Lung (tissue), 12 donors: ENCODE measurements around the gene SSC5D. TPM values are rescaled to one million over a fixed set of nuclear protein-coding genes. Genes with fewer than 3 reads are reported as not detected.
"Not testable (repeated sequence)": the region's sequence is repeated elsewhere in the genome, so short reads cannot be mapped to it uniquely, and the experiment has no call there.

Source experiments
- ATAC-seq: fragments of 200-7000 bp; cut with Tn5 transposase; one replicate; pipeline ENCODE4 v1.9.1; 2020; ENCODE audit warnings: moderate number of reproducible peaks; ENCODE audit not compliant: insufficient read depth, low FRiP score
- DNase-seq, 3 donors: peaks; one replicate each; pipeline ENCODE4 v3.0.0-alpha.2; 2013 to 2017
- H3K27ac ChIP-seq, 2 donors: one replicate each; pipeline ENCODE4 v1.5.1; 2013; ENCODE audit warnings: mild to moderate bottlenecking in 2 of 2, moderate library complexity in 2 of 2, control low read depth in 1 of 2, inconsistent platforms in 1 of 2, low read depth in 1 of 2, low read length in 1 of 2
- H3K27me3 ChIP-seq, 3 donors: one replicate each; pipeline ENCODE4 v1.5.1; 2013; ENCODE audit warnings: low read length in 2 of 3; ENCODE audit not compliant: control insufficient read depth in 3 of 3, insufficient read depth in 3 of 3
- H3K36me3 ChIP-seq, 4 donors: one replicate each; pipeline ENCODE4 v1.5.1; 2013; ENCODE audit warnings: low read length in 4 of 4, mild to moderate bottlenecking in 1 of 4, moderate library complexity in 1 of 4; ENCODE audit not compliant: control insufficient read depth in 4 of 4, insufficient read depth in 4 of 4
- H3K4me1 ChIP-seq, 5 donors: one replicate each; pipeline ENCODE4 v1.5.1; 2013; ENCODE audit warnings: low read length in 5 of 5, mild to moderate bottlenecking in 2 of 5, moderate library complexity in 1 of 5; ENCODE audit not compliant: control insufficient read depth in 5 of 5, insufficient read depth in 5 of 5
- H3K4me3 ChIP-seq: one replicate; pipeline ENCODE4 v1.5.1; 2013; ENCODE audit warnings: mild to moderate bottlenecking, control low read depth, moderate library complexity
- H3K9ac ChIP-seq, 2 donors: one replicate each; pipeline ENCODE4 v1.5.1; 2013; ENCODE audit warnings: low read length in 2 of 2, control low read depth in 1 of 2; ENCODE audit not compliant: insufficient read depth in 1 of 2
- H3K9me3 ChIP-seq, 4 donors: one replicate each; pipeline ENCODE4 v1.5.1; 2013; ENCODE audit warnings: low read length in 3 of 4, mild to moderate bottlenecking in 1 of 4, moderate library complexity in 1 of 4; ENCODE audit not compliant: control insufficient read depth in 4 of 4, insufficient read depth in 3 of 4
- CTCF ChIP-seq: IDR thresholded peaks from 2 replicates; pipeline ENCODE4 v1.5.1; 2012; ENCODE audit warnings: mild to moderate bottlenecking; ENCODE audit errors: control extremely low read depth, extremely low read depth
- WGBS, 2 donors: extraction: QIAGEN DNeasy Blood & Tissue Kit; methylation state at CpG; one replicate each; pipeline ENCODE4 v1.1.7; 2013; 5-methylcytosine and 5-hydroxymethylcytosine counted together
- polyA plus RNA-seq, 2 donors: library from polyadenylated mRNA; stranded (reverse); fragments of 200-250 nt; gene quantifications; one replicate each; pipeline ENCODE4 v1.2.1, GENCODE V29; 2013
- total RNA-seq, 2 donors: library from RNA; depleted of rRNA in 1 of 2; stranded (reverse); fragments of >200 nt in 1 of 2; gene quantifications; one replicate each; pipeline ENCODE4 v1.2.1, GENCODE V29; 2014 to 2021
- donor health status: control.
- donor health status: control.
- donor health status: Bipolar disorder and iron deficiency.
- donor health status: healthy.
- donor health status: DM: yes; HTN: yes; CAD: no.

The SSC5D gene
- total and polyA plus RNA-seq, 4 donors: 0.66 to 8.4 (median 4.4) TPM

- H3K27me3 ChIP-seq: peaks cover 5 to 10% (median 8%) of the 10 kb centered on the region in 3 donors
- H3K9ac ChIP-seq: no peak overlapping the region
- H3K36me3 ChIP-seq: no peaks in the 10 kb centered on the region
- 87 to 90% methylated on average over 56 of the region's 56 CpGs for WGBS, 2 donors
- ATAC-seq (no peak), DNase-seq (no peak)
- H3K27ac ChIP-seq: no peak overlapping the region
- no peak overlapping the region for H3K4me3 ChIP-seq
- peaks cover 0 to 13% (median 11%) of the 10 kb centered on the region in 5 donors for H3K4me1 ChIP-seq
- TF ChIP-seq CTCF: no peak
- peaks cover 0 to 2% (median 0%) of the 10 kb centered on the region in 4 donors for H3K9me3 ChIP-seq
Measured at GRCh38 chr19:55529636-55530234, 41.5 kb downstream of the SSC5D start.

GRCh38 chr19:55530996-55531395 is 42.8 kb downstream of the SSC5D start:
- Histone ChIP-seq H3K9me3 (peaks cover 0 to 2% (median 0%) of the 10 kb centered on the region in 4 donors), H3K27me3 (peaks cover 5 to 8% (median 7%) of the 10 kb centered on the region in 3 donors), H3K36me3 (no peaks in the 10 kb centered on the region), H3K4me3 (no peak overlapping the region), H3K4me1 (peaks cover 0 to 12% (median 11%) of the 10 kb centered on the region in 5 donors), H3K27ac (no peak overlapping the region), H3K9ac (no peak overlapping the region)
- ATAC-seq: no peak
- DNase-seq: no peak
- no peak for TF ChIP-seq CTCF
- WGBS, 2 donors: 92 to 93% methylated on average over 26 of the region's 26 CpGs

GRCh38 chr19:55534280-55534679 is 46.0 kb downstream of the SSC5D start:
- DNase-seq, H3K4me1 ChIP-seq, H3K9me3 ChIP-seq, H3K9ac ChIP-seq, H3K4me3 ChIP-seq, ATAC-seq, H3K27me3 ChIP-seq, H3K27ac ChIP-seq, H3K36me3 ChIP-seq: not testable (repeated sequence)
- 90 to 97% methylated on average over 7 of the region's 7 CpGs for WGBS, 2 donors

GRCh38 chr19:55535173-55535964 is 47.1 kb downstream of the SSC5D start:
- 84 to 87% methylated on average over 12 of the region's 12 CpGs for WGBS, 2 donors
- Histone ChIP-seq H3K27ac (no peak overlapping the region), H3K9me3 (no peaks in the 10 kb centered on the region), H3K4me1 (no peaks in the 10 kb centered on the region), H3K4me3 (no peak overlapping the region), H3K36me3 (no peaks in the 10 kb centered on the region), H3K27me3 (no peaks in the 10 kb centered on the region), H3K9ac (no peak overlapping the region)
- TF ChIP-seq CTCF: no peak
- ATAC-seq (no peak), DNase-seq (no peak)
